Endothelial cell of umbilical vein (primary cell): ENCODE data around the gene CDC45. TPM values are rescaled to one million over a fixed set of nuclear protein-coding genes. Genes with fewer than 3 reads are reported as not detected.
A peak's percentile ranks its signal among the peaks of the same experiment; 100 is the strongest.

Source experiments
- BruUV-seq: library from RNA; stranded (reverse); fragments of 400-500 nt; replicated peaks from 2 replicates; lab custom pipeline; 2021; lab: Mats Ljungman, UMichigan
- CTCF ChIA-PET: fragments of 300-600, 350-600 bp; sonication (Branson Sonifier 250); formaldehyde crosslinking; loops from one replicate; lab custom pipeline; 2021; ENCODE audit warnings: antibody characterized with exemption, inconsistent platforms; lab: Charles Lee
- POLR2A ChIA-PET: fragments of 300-600, 350-600 bp; sonication (Branson Sonifier 250); formaldehyde crosslinking; loops from one replicate; lab custom pipeline; 2021; ENCODE audit warnings: antibody characterized with exemption, inconsistent platforms; lab: Charles Lee
- DNase-seq: peaks from one replicate; pipeline ENCODE4 v3.0.0-alpha.2; 2011; ENCODE audit warnings: low read depth, low spot score
- FAIRE-seq: peaks from 2 replicates; lab custom pipeline; 2011; peaks lifted over from hg19 to GRCh38; lab: Jason Lieb, UNC
- H2AFZ ChIP-seq: 2 replicates; pipeline ENCODE4 v1.6.0; 2012; ENCODE audit warnings: low read depth, low read length, control low read depth, inconsistent platforms
- H3K27ac ChIP-seq: 2 replicates; pipeline ENCODE4 v1.5.1; 2011; ENCODE audit warnings: low read depth, mild to moderate bottlenecking, control low read depth, low read length, moderate library complexity; ENCODE audit not compliant: insufficient read depth
- H3K27me3 ChIP-seq, 2 experiments: 2 replicates each; pipeline versions ENCODE4 v1.6.0 to v1.6.1; 2011; ENCODE audit warnings: low read length in 2 of 2, mixed read lengths in 1 of 2; ENCODE audit not compliant: control insufficient read depth in 2 of 2, insufficient read depth in 2 of 2
- H3K36me3 ChIP-seq, 2 experiments: 2 replicates in 1 of 2; 3 replicates in 1 of 2; pipeline ENCODE4 v1.5.1; 2011; ENCODE audit warnings: low read length in 2 of 2, mild to moderate bottlenecking in 1 of 2, moderate library complexity in 1 of 2; ENCODE audit not compliant: control insufficient read depth in 2 of 2, insufficient read depth in 2 of 2; ENCODE audit errors: extremely low read depth in 1 of 2
- H3K4me1 ChIP-seq: 3 replicates; pipeline ENCODE4 v1.5.1; 2011; ENCODE audit warnings: mild to moderate bottlenecking, low read length; ENCODE audit not compliant: control insufficient read depth, insufficient read depth; ENCODE audit errors: extremely low read depth
- H3K4me2 ChIP-seq: 2 replicates; pipeline ENCODE4 v1.6.1; 2011; ENCODE audit warnings: low read length, control low read depth, mixed read lengths; ENCODE audit not compliant: insufficient read depth
- H3K4me3 ChIP-seq, 3 experiments: fragments of 200-600 bp in 1 of 3; sonication (generic), shearing (Covaris generic) in 1 of 3; replicated peaks in 1 of 3; 2 replicates each; pipeline ENCODE4 v1.5.1; 2011 to 2016; ENCODE audit warnings: control low read depth in 3 of 3, low read length in 3 of 3, mild to moderate bottlenecking in 2 of 3, inconsistent platforms in 1 of 3, low read depth in 1 of 3, moderate library complexity in 1 of 3; ENCODE audit not compliant: insufficient read depth in 1 of 3
- H3K79me2 ChIP-seq: 2 replicates; pipeline ENCODE4 v1.6.0; 2012; ENCODE audit warnings: low read length, inconsistent platforms; ENCODE audit not compliant: control insufficient read depth, insufficient read depth
- H3K9ac ChIP-seq: replicated peaks from 2 replicates; pipeline ENCODE3; 2011; ENCODE audit warnings: low read length, control low read depth; ENCODE audit not compliant: insufficient read depth; ENCODE audit errors: extremely low read depth
- H3K9me1 ChIP-seq: replicated peaks from 3 replicates; pipeline ENCODE4 v1.6.0; 2011; ENCODE audit warnings: mild to moderate bottlenecking, low read length; ENCODE audit not compliant: control insufficient read depth, insufficient read depth; ENCODE audit errors: extremely low read depth
- H3K9me3 ChIP-seq: replicated peaks from 2 replicates; pipeline ENCODE4 v1.5.1; 2012; ENCODE audit warnings: low read length, inconsistent platforms; ENCODE audit not compliant: control insufficient read depth, insufficient read depth
- H4K20me1 ChIP-seq: replicated peaks from 2 replicates; pipeline ENCODE3; 2011; ENCODE audit warnings: mild to moderate bottlenecking, low read length; ENCODE audit not compliant: control insufficient read depth, insufficient read depth; ENCODE audit errors: extremely low read depth
- CTCF ChIP-seq, 2 donors: IDR thresholded peaks; 1 replicate in 1 of 2; 2 replicates in 1 of 2; pipeline ENCODE4 v1.5.1; 2011; ENCODE audit warnings: low read length in 2 of 2, mild to moderate bottlenecking in 2 of 2, moderate library complexity in 2 of 2, control low read depth in 1 of 2, inconsistent platforms in 1 of 2, low read depth in 1 of 2; ENCODE audit not compliant: insufficient read depth in 1 of 2; ENCODE audit errors: extremely low read depth in 1 of 2
- EZH2 ChIP-seq: IDR thresholded peaks from 2 replicates; pipeline ENCODE4 v1.6.1; 2012; ENCODE audit warnings: borderline replicate concordance, low read depth, mild to moderate bottlenecking, moderate library complexity, low read length, inconsistent platforms; ENCODE audit not compliant: severe bottlenecking
- FOS ChIP-seq: IDR thresholded peaks from 2 replicates; pipeline ENCODE4 v1.6.1; 2011; ENCODE audit warnings: mild to moderate bottlenecking, low read length, moderate library complexity, borderline replicate concordance; ENCODE audit not compliant: insufficient read depth
- GATA2 ChIP-seq: IDR thresholded peaks from 2 replicates; pipeline ENCODE4 v1.7.0; 2011; ENCODE audit warnings: low read depth, mild to moderate bottlenecking, moderate library complexity, mixed read lengths, low read length; ENCODE audit not compliant: insufficient read length, insufficient read depth
- JUN ChIP-seq: IDR thresholded peaks from 2 replicates; pipeline ENCODE4 v1.6.1; 2011; ENCODE audit warnings: borderline replicate concordance, low read depth; ENCODE audit not compliant: insufficient read length, insufficient read depth
- MAX ChIP-seq: IDR thresholded peaks from 2 replicates; pipeline ENCODE4 v1.6.1; 2011; ENCODE audit not compliant: insufficient read depth, insufficient read length
- MYC ChIP-seq: IDR thresholded peaks from one replicate; pipeline ENCODE4 v1.6.1; 2011; ENCODE audit warnings: mild to moderate bottlenecking, low read depth, low read length
- POLR2A ChIP-seq: IDR thresholded peaks from 2 replicates; pipeline ENCODE4 v1.6.1; 2012; ENCODE audit warnings: low read depth, mild to moderate bottlenecking, control low read depth, low read length
- POLR2AphosphoS5 ChIP-seq: IDR thresholded peaks from 2 replicates; pipeline ENCODE4 v1.6.1; 2012; ENCODE audit warnings: low read depth, mild to moderate bottlenecking, control low read depth, low read length, moderate library complexity; ENCODE audit not compliant: insufficient read depth
- dilution Hi-C: fragments of 300-500 bp; cut with MboI; formaldehyde crosslinking; loops from one replicate; pipeline ENCODE4 v1.15.0; 2019; ENCODE audit warnings: low sequenced_read_pairs; ENCODE audit not compliant: extremely low pct_ligation_motif_present
- intact Hi-C: fragments of 100-400 bp; cut with micrococcal nuclease; formaldehyde crosslinking; loops from one replicate; pipeline ENCODE4 v1.10.0; 2022
- polyA plus RNA-seq, 4 experiments: library from polyadenylated mRNA; depleted of rRNA in 3 of 4; stranded (reverse) in 3 of 4; unstranded in 1 of 4; fragments of >200 nt; gene quantifications; 2 replicates each; pipeline versions ENCODE4 v1.2.1 to v1.2.3, GENCODE V29; 2011 to 2012; ENCODE audit warnings: missing spikeins in 1 of 4
- total RNA-seq: library from RNA; stranded (reverse); gene quantifications from 2 replicates; pipeline ENCODE4 v1.2.3, GENCODE V29; 2021

Gene CDC45
- total and polyA plus RNA-seq, 2 donors (not counting 3 experiments of a cell fraction or from before 2014, with no cell fraction given) = 36.6 to 40.6 TPM

GRCh38 chr22:19432133-19432851 lies 47.4 kb upstream of the CDC45 start, which contains the start of gene MRPL40:
TSS of gene MRPL40 (plus strand) at chr22:19432545. CDS start at chr22:19432555, 10 bp downstream.
- intact Hi-C loops = loop anchor here (1.0 to 2.0 kb wide), 3 partner anchors 15 to 253 kb away; partner anchors contain the start of genes C22orf39, CDC45, SLC25A1 and UFD1
- Histone ChIP-seq H3K4me2 (peak within 1 kb of the TSS; percentile 82), H3K27me3 (no peaks in the 10 kb centered on the region), H3K4me3 (peak within 1 kb of the TSS; percentile 86 to 88 (median 86)), H3K79me2 (peaks cover 43% of the 10 kb centered on the region), H3K4me1 (peaks cover 17% of the 10 kb centered on the region), H4K20me1 (no peaks in the 10 kb centered on the region), H2AFZ (peak within 1 kb of the TSS; percentile 66), H3K36me3 (peaks cover 5% of the 10 kb centered on the region in 2 experiments), H3K27ac (peak within 1 kb of the TSS; percentile 75), H3K9ac (peak within 1 kb of the TSS; percentile 92), H3K9me3 (no peaks in the 10 kb centered on the region), H3K9me1 (no peaks in the 10 kb centered on the region)
- POLR2A ChIA-PET = interaction anchor here (0.5 to 1.4 kb wide), 2 partner anchors 12 to 100 kb away, joined by 3 to 6 read pairs; no protein-coding TSS in a partner anchor
- FAIRE-seq (peak; percentile 88), DNase-seq (peak; percentile 94)
- CTCF ChIA-PET = interaction anchor here (0.7 to 2.1 kb wide), 6 partner anchors 12 to 252 kb away, joined by 3 to 6 read pairs (median 4); partner anchors contain the start of gene C22orf39
- peak; percentile 96 for TF ChIP-seq POLR2AphosphoS5
- no peak for TF ChIP-seq CTCF (IDR thresholded peaks at IDR 0.05; ENCODE audit: extremely low read depth in 1 of 2, insufficient read depth in 1 of 2, low read depth in 1 of 2, low read length in 2 of 2)
- no peak for TF ChIP-seq EZH2
- TF ChIP-seq MAX = peak; percentile 45
- peak; percentile 83 for TF ChIP-seq MYC
- no peak for TF ChIP-seq JUN
- TF ChIP-seq POLR2A = peak; percentile 95
- no peak for TF ChIP-seq GATA2
- TF ChIP-seq FOS = peak; percentile 18
- dilution Hi-C loops = no loop called here
- no TSS peak for BruUV-seq
